HG02840 (cell line): ENCODE data around the gene LDLRAP1.
A peak's percentile ranks its signal among the peaks of the same experiment; 100 is the strongest.

Experiments used
- ATAC-seq: cut with Tn5 transposase; IDR thresholded peaks from one replicate; pipeline ENCODE4 v1.9.1; 2021; ENCODE audit warnings: mild to moderate bottlenecking, moderate library complexity, moderate number of reproducible peaks; ENCODE audit not compliant: unreplicated experiment, low FRiP score

LDLRAP1 gene

DNA sequence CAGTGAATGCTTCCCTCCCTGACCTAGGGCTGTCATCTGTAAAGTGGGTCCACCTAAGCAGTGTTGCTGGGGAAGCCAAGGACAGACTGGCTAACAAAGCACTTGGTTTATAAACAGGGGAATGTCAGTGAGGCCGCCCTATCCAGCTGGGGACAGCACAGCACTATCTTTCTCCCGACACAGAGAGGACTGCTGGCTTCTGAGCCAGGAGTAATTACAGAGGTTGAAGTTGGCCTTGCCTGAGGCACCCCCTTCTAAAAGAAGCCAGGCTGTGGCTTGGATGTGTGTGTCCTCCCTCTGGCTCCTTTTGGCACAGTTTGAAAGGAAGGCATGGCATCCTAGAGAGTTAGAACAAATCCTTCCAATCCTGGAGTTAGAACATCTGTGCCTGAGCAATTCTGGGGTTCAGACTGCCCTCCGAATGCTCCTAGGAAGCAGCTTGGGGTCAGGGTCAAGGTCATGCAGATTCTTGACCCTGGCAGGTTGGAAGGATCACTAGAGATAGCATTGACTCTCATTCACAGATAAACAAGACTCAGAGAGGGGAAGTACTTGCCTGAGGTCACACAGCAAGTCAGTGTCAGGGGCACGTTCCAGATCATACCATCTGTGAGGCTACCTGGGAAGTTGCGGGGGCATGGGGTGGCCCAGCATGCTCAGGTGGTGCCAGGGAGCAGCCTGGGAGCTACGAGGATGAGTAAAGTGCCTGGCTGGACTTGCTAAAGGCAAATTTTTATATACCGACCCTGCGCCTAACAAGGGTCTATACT lies 1.3 kb upstream of the LDLRAP1 start:
- no peak for ATAC-seq

DNA sequence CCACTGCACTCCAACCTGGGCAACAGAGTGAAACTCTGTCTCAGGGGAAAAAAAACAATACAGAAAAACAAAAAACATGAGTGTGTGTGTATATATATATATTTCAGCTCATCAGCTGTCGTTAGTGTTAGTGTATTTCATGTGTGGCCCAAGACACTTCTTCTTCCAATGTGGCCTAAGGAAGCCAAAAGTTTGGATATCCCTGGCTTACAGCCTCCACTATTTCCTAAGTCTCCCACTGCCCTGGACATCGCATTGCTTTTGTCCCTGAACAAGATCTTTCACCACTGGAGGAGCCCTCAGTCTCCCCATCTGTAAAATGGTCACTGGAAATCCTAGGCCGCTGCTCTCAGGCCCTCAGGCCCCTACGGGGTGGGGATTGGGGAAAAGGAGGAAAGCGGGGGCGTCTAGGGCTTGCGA lies 391 bp upstream of the LDLRAP1 start:
- ATAC-seq = no peak

DNA sequence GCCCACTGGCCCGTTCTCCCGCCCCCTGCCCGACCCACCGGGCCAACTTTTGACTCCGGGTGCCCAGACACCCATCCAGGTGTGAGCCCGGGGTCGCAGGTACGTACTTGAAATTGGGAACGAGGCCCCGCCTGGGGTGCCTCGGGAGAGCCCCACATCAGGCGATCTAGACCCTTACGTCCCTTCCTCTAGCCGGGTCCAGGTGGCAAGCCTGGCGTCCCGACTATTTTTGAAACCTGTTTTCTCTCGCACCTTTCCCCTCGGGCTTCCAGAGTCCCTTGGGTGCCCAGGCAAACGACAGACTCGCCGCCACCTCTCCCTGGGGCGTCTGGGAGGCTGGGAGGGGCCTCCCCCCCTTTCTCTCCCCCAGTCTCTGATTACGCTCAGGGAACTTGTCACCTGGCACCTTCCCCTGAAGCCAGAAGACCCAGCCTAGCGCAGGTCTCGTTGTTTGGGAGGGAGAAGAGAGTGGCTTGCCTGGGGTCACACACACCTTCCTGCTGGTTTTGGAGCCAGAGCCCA lies 898 bp downstream of the LDLRAP1 start:
- ATAC-seq = no peak

DNA sequence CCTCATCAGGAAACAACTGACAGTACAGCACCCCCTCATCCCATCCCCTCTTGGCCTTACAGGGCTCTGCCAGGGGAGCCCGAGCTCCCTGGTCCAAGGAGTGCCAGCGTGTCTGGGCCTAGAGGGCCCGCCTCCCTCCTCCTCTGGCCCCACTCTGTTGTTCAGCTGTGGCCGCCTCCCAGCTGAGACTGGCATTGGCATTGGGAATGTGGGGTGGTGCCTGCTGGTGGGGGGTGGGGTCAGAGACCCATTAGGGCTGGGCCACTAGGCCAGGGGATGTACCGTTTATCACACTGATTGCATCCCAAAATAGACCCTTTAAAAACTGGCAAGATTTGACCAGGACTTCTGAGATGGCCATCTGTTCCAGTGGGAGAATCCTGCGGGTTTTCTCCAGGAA lies 1.4 kb downstream of the LDLRAP1 start:
- ATAC-seq = no peak

DNA sequence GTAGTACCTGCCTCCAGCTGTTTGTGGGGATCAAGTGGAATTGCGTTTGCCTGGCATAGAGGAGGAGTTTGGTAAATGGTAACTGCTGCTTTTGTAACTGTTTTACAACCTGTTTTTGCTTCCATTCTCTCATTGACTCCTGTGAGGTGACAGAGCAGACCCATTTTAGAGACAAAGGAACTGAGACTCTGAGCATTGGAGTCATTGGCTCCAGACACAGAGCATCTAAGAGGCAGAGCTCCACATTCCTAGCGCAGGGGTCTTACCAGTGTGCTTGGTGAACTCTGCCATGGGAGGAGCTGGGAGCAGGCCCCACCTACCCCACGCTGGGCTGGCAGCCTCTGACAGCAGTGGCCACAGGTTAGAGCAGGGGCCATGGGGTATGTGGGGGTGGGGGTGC lies 2.4 kb downstream of the LDLRAP1 start:
- no peak for ATAC-seq

DNA sequence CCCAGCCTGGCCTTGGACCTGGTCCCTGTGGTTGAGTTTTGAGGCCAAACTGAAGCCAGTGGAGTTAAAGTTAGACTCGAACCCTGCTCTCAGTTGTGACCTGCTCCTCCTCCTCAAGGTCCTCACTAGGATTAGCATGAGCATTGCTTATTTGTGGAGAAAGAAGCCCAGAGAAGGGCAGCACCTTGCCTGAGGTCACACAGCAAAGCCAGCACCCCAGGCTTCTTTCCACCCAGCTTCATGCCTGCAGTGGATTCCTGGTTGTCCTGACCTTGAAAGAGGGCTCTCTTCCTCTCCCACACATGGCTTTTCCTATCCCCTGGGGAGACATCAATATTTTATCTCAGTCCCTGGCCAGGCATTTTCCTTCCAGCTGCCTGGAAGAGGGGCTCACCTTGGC lies 2.8 kb downstream of the LDLRAP1 start:
- no peak for ATAC-seq

DNA sequence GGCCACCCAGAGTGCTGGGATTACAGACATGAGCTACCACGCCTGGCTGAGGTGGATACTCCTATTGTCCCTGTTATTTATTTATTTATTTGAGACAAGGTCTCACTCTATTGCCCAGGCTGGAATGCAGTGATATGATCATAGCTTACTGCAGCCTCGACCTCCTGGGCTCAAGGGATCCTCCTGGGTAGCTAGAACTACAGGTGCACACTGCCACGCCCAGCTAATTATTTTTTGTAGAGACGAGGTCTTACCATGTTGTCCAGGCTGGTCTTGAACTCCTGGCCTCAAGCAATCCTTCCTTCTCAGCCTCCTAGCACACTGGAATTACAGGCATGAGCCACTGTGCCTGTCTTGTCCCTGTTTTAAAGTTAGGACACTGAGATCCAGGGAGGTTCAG lies 5.2 kb downstream of the LDLRAP1 start:
- ATAC-seq = no peak

DNA sequence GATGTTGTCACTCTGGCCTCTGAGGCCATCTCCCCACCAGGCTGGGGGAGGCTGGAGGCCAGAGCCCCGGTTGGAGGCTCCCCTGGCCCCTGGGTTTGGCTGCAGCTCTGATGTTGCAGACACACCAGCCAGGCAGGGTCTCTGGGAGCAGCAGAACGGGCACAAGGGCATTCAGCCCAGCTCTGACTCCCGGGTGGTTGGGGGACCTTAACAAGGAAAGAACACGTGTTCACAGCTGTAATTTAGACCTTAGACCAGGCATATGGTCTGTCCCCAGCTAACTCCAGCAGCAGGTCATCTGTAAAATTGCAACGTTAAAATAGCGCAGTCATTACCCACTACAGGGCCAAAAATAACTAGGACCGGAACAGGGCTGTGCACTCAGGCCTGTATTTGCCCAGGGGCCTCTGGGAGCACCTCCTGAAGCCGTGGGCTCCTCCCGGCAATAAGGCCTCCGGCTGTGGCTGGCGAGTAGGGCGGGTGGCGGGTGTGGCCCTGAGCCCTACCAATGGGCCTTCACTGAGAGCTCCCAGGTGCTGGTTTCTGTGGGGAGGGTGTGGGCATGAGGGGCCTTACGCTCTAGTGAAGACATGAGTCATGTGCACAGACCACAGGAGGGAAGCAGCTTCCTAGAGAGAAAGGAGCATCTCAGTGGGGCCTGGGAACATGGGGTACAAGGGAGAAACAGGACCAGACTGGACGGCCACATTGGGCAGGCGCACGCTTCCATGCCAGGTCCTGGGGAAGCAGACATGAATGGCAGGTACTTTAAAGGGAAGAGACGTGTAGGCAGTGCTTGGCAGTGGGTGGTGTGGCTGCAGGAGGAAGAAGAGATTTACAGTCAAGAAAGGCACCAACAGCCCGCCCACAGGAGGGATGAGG lies 6.1 kb downstream of the LDLRAP1 start:
- ATAC-seq = peak; percentile 91

DNA sequence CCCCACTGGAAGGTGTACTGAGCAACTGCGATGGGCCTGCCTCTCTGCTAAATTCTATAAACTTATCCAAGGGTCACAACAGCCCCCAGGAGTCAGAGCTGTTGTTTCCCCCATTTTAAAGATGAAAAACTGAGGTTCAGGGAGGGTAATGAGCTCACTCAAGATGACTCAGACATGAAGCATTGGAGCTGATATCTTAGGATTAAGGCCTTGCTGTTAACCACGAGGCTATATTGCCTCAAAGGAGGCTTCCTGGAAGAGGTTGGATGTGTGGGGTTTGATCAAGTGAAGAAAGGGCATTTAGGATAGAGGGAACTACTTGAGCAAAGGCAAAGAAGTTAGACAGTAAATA lies 6.7 kb downstream of the LDLRAP1 start:
- ATAC-seq = no peak

DNA sequence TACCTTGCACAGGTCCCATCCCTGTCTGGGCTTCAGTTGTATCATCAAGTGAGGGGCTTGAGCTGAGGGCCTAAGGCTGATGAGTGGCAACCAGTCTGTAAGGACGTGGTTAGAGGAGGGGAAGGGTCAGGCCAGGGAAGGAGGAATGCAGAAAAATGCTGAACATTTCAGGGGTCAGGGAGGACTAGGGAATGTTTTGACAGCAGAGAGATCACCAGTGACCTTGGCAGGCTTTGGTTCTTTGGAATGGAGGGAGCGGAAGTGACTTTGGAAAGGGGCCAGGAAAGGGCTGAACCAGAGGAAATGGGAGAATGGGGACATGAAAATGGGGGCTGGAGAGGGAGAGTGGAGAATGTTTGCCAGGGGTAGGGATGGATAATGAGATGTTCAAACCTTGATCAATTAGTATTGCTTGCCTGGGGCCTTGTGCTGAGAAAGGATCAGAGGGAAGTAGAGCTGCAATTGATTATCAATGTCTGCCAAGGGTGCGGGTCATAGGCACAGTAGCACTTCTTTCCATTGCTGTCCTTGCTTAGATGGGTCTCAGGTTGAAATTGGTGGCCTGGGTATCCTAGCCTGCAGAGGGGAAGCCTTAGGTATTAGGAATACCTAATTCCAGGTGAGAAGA lies 7.4 kb downstream of the LDLRAP1 start:
- no peak for ATAC-seq

DNA sequence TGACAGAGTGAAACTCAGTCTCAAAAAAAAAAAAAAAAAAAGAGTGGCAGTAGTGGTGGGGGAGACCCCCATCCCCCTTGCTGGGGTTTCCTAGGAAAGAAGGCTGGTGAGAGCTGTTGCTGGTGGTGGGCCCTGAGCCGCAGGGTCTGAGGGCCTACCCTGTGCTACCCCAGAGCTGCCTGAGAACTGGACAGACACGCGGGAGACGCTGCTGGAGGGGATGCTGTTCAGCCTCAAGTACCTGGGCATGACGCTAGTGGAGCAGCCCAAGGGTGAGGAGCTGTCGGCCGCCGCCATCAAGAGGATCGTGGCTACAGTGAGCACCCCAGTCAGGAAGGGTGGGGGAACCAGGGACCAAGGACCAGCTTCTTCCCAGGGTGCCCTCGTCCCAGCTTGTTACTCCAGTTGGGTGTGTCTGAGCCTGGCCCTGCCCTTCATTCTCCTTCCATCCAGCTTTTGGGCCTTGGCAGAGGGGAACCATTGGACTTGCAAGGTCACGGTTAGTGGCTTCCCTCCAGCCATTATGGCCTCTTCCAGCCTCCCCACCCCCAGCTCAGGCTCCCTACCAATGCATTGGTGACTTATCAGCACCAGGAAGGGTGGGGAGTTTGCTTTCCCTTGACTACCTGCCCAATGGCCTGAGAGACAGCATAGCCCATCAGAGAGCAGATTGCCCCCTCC lies 10.5 kb downstream of the LDLRAP1 start:
- no peak for ATAC-seq

DNA sequence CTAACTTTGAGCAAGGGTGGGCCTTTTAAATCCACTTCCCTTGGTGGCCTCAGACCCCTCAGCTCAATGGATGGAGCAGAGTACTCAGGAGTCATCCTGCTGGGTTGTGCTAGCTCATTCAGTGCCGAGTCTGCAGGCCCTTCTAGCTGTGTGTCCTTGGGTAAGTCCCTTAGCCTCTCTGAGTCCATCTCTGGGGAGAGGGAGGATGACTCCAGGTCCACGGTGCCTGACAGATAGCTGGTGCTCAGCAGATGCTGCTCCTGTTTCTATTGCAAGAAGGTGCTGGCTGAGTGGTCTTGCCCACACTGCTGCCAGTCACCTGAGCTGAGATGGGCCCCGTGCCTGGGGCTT lies 11.0 kb downstream of the LDLRAP1 start:
- no peak for ATAC-seq

DNA sequence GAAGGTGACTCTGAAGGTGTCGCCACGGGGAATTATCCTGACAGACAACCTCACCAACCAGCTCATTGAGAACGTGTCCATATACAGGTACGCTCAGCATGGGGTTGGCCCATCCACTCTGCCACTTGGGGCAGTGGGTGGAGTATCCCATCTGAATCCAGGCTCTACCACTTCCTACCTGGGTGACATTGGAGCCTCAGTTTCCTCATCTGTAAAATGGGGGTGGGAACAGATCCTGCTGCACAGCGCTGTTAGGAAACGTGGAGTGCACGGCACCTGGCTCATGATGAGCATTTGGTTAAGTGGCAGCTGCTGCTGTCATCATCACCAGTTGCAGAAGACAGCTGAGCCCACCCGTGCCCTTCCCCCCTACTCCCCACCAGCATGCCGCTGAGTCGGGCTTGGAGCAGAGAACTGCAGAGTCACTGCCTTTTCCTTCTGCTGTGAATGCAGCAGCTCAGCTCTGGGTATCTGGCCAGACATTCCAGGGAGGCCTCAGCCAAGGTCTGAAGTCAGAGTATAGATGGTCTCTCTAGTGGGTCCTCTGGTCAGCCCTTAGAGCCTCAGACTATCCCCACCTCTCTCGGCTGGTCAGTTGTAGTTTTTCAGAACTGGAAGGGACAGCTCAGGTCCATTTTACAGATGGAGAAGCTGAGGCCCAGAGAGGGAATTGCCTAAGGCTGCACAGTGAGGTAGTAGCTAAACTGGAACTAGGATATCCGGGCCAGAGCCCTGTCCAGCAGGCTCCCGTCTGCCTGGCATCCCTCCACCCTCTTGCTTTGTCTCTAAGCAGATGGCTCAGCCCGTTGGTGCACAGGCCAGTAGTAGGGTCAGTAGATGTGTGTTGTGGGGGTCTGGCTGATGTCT lies 11.7 kb downstream of the LDLRAP1 start:
- ATAC-seq = no peak

DNA sequence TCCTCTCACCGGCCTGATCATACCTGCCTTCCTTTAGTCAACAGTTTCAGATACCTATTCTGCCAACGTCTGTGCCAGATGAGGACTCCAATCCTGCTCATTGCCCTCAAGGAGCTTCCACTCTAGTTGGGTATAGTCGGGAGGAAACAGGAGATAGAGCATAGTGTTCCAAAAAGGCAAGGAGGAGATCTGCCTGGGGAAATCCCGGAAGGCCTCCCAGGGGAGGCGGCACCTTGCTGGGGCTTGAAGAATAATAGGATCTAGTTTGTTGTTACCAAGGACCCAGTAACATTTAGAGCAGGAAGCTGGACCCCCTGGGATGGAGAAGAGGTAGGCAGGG lies 12.3 kb downstream of the LDLRAP1 start:
- ATAC-seq = no peak

DNA sequence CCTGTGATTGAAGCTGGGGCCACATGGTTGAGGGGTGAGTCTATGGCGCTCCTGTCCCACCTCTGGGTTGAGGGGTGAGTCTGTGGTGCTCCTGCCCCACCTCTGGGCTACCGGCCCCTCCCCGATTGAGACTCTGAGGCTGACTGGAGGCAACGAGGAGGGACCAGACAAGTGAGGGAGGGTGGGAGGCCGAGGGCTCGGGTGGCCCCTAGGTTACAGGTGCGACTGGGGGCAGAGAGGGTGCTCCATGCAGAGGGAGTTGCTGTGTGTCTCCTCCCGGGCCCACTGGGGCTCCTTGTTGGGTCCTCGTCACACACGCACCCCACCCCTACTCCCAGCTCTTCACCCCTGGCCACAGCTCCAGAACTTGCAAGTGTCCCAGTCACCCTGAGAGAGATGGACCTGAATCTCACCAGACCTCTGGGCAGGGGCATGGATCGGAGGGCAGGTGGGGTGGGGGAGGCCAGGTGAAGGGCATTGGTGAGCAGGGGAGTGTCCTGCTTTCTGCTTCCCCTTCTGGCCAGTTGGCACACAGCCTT lies 12.8 kb downstream of the LDLRAP1 start:
- ATAC-seq = no peak

DNA sequence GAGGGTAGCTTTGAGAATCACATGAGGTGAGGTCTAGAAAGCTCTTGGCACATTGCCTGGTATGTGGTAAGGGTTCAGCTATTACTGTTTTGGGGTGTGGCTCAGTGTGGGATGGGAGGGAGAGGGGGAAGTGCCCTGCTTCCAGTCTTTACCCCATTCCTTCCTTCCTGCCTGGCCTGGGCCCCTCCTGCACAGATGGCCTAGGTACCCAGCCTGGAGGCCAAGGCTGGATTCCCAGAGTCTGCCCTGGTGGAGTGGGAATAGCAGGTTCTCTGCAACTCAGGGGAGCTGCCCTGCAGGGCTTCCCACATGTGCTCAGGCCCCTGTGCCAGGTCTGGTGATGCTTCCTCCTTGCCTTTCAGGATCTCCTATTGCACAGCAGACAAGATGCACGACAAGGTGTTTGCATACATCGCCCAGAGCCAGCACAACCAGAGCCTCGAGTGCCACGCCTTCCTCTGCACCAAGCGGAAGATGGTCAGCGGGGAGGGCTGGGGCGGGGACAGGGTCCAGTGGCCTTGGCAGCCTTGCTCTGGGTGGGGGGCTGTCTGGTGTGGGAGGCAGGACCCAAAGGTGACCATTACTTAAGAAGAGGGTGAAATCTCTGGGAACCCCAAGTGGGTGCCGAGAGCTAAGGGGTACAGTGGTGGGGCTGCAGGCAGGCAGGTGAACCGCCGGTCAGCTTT lies 13.5 kb downstream of the LDLRAP1 start:
- ATAC-seq = no peak

DNA sequence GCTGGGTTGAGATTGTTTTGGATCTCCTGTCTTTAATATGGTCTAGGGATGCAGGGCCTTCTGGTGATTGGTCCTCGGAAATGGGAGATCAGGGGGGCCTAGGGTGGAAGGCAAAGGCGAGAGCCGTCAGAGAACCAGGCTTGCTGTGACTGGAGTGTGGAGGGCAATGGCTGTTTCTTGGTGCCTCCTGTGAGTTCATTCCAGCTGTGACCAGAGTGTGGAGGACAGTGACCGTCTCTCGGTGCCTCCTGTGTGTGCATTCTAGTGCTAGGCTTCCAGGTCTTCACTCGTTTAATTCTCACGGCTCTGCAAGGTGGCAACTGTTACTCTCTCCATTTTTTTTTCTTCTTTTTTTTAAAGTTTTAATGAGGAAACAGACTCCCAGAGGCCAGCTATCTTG lies 14.1 kb downstream of the LDLRAP1 start:
- ATAC-seq = no peak

DNA sequence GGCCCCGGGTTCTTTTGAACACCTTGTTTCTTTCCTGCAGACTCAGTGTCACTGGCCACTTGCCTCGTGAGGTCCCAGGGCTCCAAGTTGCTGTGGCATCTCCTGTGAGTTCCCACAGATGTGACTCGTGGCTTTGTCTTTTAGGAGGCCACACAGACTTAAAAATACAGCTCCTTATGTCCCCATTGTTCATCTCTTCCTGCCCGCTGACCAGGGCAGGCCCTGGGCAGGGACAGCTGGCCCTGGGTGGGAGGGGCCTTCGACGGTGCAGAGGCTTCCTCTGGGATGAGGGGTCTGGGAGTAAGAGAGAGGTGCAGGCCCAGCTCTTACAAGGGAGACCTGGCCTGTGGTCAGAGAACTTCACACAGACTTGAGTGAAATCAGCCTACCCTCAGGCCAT lies 15.6 kb downstream of the LDLRAP1 start:
- ATAC-seq = no peak

DNA sequence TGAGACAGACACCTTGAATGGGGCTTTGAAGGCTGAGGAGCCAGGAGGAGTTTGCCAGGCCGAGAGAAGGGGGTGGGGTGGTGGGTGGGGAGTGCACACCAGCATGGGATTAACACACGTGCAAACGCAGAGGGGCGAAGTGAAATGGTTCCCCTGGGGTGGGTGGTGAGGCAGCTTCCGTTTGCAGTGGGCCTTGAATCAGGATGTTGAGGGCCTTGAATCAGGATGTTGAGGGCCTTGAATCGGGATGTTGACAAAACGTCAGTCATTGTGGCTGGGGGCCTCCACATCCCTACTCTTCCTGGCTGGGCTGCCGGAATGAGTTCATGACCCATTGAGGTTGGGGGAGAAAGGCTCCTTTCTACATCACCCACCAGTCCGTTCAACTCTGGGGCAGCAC lies 16.6 kb downstream of the LDLRAP1 start:
- ATAC-seq = no peak
